Left lung (tissue), 10 donors: Measurements from ENCODE around the gene LMAN2L. TPM values are rescaled to one million over a fixed set of nuclear protein-coding genes. Genes with fewer than 3 reads are reported as not detected.

Source experiments
- ATAC-seq: fragments of 200-7000 bp; cut with Tn5 transposase; one replicate; pipeline ENCODE4 v1.9.1; 2020; ENCODE audit warnings: moderate library complexity
- DNase-seq, 4 donors: peaks; one replicate each; pipeline ENCODE4 v3.0.0-alpha.2; 2013 to 2020
- H3K27ac ChIP-seq, 2 donors: fragments of 200-600 bp; sonication (generic) in 1 of 2; one replicate each; pipeline versions ENCODE4 v1.5.0 to v1.8.0; 2020 to 2021
- H3K27me3 ChIP-seq, 2 donors: fragments of 200-600 bp; sonication (generic) in 1 of 2; one replicate each; pipeline versions ENCODE4 v1.5.0 to v1.8.0; 2020 to 2021
- H3K36me3 ChIP-seq, 2 donors: fragments of 200-600 bp; sonication (generic) in 1 of 2; one replicate each; pipeline versions ENCODE4 v1.5.0 to v1.8.0; 2020 to 2021
- H3K4me1 ChIP-seq, 2 donors: fragments of 200-600 bp; one replicate each; pipeline ENCODE4 v1.8.0; 2021
- H3K4me3 ChIP-seq, 2 donors: fragments of 200-600 bp; sonication (generic) in 1 of 2; one replicate each; pipeline versions ENCODE4 v1.5.0 to v1.8.0; 2020 to 2021; ENCODE audit warnings: mild to moderate bottlenecking in 1 of 2
- H3K9me3 ChIP-seq, 2 donors: fragments of 200-600 bp; sonication (generic) in 1 of 2; one replicate each; pipeline versions ENCODE4 v1.5.0 to v1.8.0; 2020 to 2021
- CTCF ChIP-seq, 2 donors: fragments of 200-600 bp; sonication (generic) in 1 of 2; IDR thresholded peaks; one replicate each; pipeline versions ENCODE4 v1.5.0 to v1.8.0; 2021; ENCODE audit warnings: antibody characterized with exemption in 2 of 2
- intact Hi-C, 2 donors: fragments of 100-400 bp; cut with DNase I; formaldehyde crosslinking; loops; one replicate each; pipeline versions ENCODE4 v1.11.2 to v1.14.2; 2022
- polyA plus RNA-seq, 6 donors: library from polyadenylated mRNA; unstranded; fragments of 120-200 nt; gene quantifications; one replicate each; pipeline ENCODE4 v1.2.1, GENCODE V29; 2013; ENCODE audit not compliant: insufficient read length in 6 of 6
- total RNA-seq, 2 donors: library from RNA; stranded (reverse); fragmentation: NEBNext Ultra II Directional; extraction: Animal tissue kit (Norgen Biotek cat#: 25700); gene quantifications; one replicate each; pipeline ENCODE4 v1.2.1, GENCODE V29; 2021
- donor health status: DM: no; HTN: yes; CAD: no.
- donor health status: DM: no; HTN: no; CAD: no.

Gene LMAN2L
- total and polyA plus RNA-seq, 8 donors, result 18.4 to 54.7 (median 47.6) TPM

GRCh38 chr2:96688649-96689430, 51.0 kb downstream of the LMAN2L start:
- Histone ChIP-seq H3K27ac (no peak overlapping the region), H3K9me3 (no peaks in the 10 kb centered on the region), H3K36me3 (no peaks in the 10 kb centered on the region), H3K27me3 (no peaks in the 10 kb centered on the region), H3K4me1 (peaks cover 0 to 13% of the 10 kb centered on the region in 2 donors), H3K4me3 (no peak overlapping the region)
- intact Hi-C loops, result no loop called here
- no peak for DNase-seq
- no peak for TF ChIP-seq CTCF (IDR thresholded peaks at IDR 0.05)
- no peak for ATAC-seq

DNA sequence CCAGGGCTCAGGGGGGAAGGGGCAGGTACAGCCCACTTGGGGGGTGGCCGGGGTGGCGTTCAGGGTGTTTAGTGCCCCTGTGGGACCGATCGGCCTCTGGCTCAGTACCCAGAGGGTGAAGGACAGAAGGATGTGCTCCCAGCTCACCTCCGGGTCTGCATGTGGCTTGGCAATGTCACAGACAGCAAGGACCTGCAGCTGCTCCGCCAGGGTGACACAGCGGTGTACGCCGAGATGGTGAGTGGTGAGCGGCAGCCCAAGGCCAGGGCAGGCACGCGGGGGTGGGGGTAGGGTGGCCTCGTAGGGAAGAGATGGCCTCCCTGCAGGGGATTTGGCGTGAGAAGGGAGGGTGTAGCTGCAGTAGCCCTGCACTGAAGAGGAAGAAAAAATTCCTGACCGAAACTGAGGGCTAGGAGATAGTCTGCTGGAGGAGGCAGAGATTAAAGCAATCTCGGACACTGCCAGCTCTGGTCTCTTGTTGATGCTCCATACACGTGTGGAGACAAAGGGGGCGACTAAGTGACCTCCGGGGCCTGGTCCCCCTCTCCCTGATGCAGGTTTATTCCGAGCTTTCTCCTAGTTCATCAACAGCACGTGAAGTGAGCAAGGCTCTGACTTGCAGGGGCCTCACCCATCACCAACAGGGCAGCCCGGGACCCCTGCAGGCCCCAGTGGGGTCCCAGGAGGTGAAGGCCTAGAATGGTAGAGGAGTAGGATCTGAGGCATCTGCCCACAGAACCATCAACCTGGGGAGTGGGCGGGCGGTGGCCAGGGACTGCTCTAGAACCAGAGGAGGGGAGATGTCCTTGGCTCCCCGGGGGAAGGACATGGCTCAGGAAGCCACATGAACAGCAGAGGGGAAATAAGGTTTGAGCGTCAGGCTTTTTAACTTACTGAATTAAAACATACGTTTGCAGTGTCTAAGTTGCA, 51.9 kb downstream of the LMAN2L start:
- H3K9me3 ChIP-seq, result no peaks in the 10 kb centered on the region
- intact Hi-C loops, result no loop called here
- ATAC-seq, result no peak
- DNase-seq, result no peak
- peaks cover 0 to 13% of the 10 kb centered on the region in 2 donors for H3K4me1 ChIP-seq
- H3K36me3 ChIP-seq, result no peaks in the 10 kb centered on the region
- no peak overlapping the region for H3K4me3 ChIP-seq
- no peaks in the 10 kb centered on the region for H3K27me3 ChIP-seq
- TF ChIP-seq CTCF (IDR thresholded peaks at IDR 0.05), result no peak
- H3K27ac ChIP-seq, result no peak overlapping the region

GRCh38 chr2:96687266-96687665, 52.6 kb downstream of the LMAN2L start:
- intact Hi-C loops, result no loop called here
- H3K27ac ChIP-seq, result no peak overlapping the region
- no peaks in the 10 kb centered on the region for H3K27me3 ChIP-seq
- no peak for ATAC-seq
- H3K36me3 ChIP-seq, result no peaks in the 10 kb centered on the region
- DNase-seq, result no peak
- H3K4me1 ChIP-seq, result peaks cover 0 to 13% of the 10 kb centered on the region in 2 donors
- H3K9me3 ChIP-seq, result no peaks in the 10 kb centered on the region
- no peak for TF ChIP-seq CTCF (IDR thresholded peaks at IDR 0.05)
- H3K4me3 ChIP-seq, result no peak overlapping the region

DNA sequence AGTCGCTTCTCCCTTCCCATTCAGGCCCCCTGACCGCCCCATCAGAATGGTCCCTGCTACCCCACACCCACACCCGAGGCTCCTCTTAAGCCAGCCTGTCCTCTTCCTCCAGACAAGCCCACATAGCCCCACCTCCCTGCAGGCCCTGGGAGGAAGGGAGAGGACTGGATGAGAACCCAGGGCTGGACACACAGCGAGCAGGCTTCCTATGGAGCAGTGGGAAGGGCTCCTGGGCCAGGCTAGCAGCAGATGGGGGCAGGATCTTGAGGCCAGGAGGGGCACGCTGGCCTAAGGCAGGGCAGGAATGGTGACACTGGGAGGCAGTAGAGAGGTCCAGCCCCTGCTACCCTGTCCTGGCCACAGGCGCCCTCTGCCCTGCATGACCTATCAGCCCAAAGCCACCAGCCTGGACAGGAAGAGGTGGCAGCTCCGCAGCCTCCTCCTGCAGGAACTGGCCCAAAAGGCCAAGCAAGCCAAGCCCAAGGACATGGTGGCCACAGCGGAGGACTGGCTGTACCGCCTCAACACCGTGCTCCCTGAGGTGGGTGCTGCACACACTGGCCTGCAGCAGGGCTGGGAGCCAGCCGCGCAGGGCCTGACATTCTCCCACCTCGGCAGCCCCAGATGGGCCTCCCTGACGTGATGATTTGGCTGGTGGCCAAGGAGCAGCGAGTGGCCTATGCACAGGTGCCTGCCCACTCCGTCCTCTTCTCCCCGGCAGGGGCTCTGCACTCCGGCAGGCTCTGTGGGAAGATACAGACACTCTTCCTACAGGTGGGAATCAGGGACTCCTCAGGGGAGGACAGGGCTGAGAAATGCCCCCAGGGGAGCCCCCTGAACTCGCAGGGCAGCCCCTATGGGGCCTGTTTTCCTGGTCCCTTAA, 54.0 kb downstream of the LMAN2L start:
- ATAC-seq, result peak; percentile 64
- no peak overlapping the region for H3K4me3 ChIP-seq
- DNase-seq, result peak in 2 of 4 donors; percentile 37 to 74
- H3K9me3 ChIP-seq, result no peaks in the 10 kb centered on the region
- H3K27me3 ChIP-seq, result no peaks in the 10 kb centered on the region
- no peak overlapping the region for H3K27ac ChIP-seq
- H3K36me3 ChIP-seq, result no peaks in the 10 kb centered on the region
- intact Hi-C loops, result no loop called here
- peaks cover 0 to 13% of the 10 kb centered on the region in 2 donors for H3K4me1 ChIP-seq
- no peak for TF ChIP-seq CTCF (IDR thresholded peaks at IDR 0.05)
